Prostate gland (tissue), 2 donors: ENCODE data around the gene INTS1. TPM values are rescaled to one million over a fixed set of nuclear protein-coding genes. Genes with fewer than 3 reads are reported as not detected.

Experiments used
- DNase-seq: peaks from one replicate; pipeline ENCODE4 v3.0.0-alpha.2; 2019; ENCODE audit warnings: low spot score
- H3K27ac ChIP-seq, 2 donors: fragments of 200-600 bp; sonication (generic); 2 replicates each; pipeline ENCODE4 v1.5.1; 2017 to 2019
- H3K27me3 ChIP-seq: fragments of 200-600 bp; sonication (generic); replicated peaks from 2 replicates; pipeline ENCODE4 v1.5.1; 2019; ENCODE audit not compliant: insufficient read depth
- H3K36me3 ChIP-seq, 2 donors: fragments of 200-600 bp; sonication (generic); 1 replicate in 1 of 2; 2 replicates in 1 of 2; pipeline versions ENCODE4 v1.5.1 to v1.8.1; 2017 to 2019
- H3K4me1 ChIP-seq: fragments of 200-600 bp; sonication (generic); replicated peaks from 2 replicates; pipeline ENCODE4 v1.5.1; 2019
- H3K4me3 ChIP-seq, 2 donors: fragments of 200-600 bp; sonication (generic); 2 replicates each; pipeline ENCODE4 v1.5.1; 2017 to 2019
- H3K9me3 ChIP-seq: fragments of 200-600 bp; sonication (generic); 2 replicates; pipeline ENCODE4 v1.5.1; 2017
- POLR2A ChIP-seq: fragments of 450-650 bp; IDR thresholded peaks from one replicate; pipeline ENCODE4 v1.6.1; 2016; ENCODE audit warnings: antibody characterized with exemption, mild to moderate bottlenecking
- POLR2AphosphoS5 ChIP-seq: sonication (generic); formaldehyde crosslinking; IDR thresholded peaks from one replicate; pipeline ENCODE4 v1.6.1; 2017; ENCODE audit warnings: antibody characterized with exemption
- WGBS: methylation state at CpG from one replicate; pipeline ENCODE4 v1.1.5; 2018; 5-methylcytosine and 5-hydroxymethylcytosine counted together
- intact Hi-C: fragments of 100-400 bp; cut with DNase I; formaldehyde crosslinking; loops from one replicate; pipeline ENCODE4 v1.14.2; 2022
- total RNA-seq, 2 donors: library from RNA; depleted of rRNA; stranded (reverse); fragments of >200 nt; gene quantifications; one replicate each; pipeline ENCODE4 v1.1.0, GENCODE V29; 2016
- TF ChIP-seq, protein P1 (sequence below), 4 experiments: fragments of 200-600 bp in 2 of 4; fragments of 450-650 bp in 2 of 4; sonication (generic) in 2 of 4; IDR thresholded peaks; 1 replicate in 3 of 4; 2 replicates in 1 of 4; pipeline ENCODE4 v1.5.1; 2016 to 2019; ENCODE audit warnings: antibody characterized with exemption in 4 of 4, mild to moderate bottlenecking in 2 of 4, moderate library complexity in 2 of 4

The INTS1 gene
- total RNA-seq, 2 donors from 2014 or later: 64.9 to 146 TPM

DNA sequence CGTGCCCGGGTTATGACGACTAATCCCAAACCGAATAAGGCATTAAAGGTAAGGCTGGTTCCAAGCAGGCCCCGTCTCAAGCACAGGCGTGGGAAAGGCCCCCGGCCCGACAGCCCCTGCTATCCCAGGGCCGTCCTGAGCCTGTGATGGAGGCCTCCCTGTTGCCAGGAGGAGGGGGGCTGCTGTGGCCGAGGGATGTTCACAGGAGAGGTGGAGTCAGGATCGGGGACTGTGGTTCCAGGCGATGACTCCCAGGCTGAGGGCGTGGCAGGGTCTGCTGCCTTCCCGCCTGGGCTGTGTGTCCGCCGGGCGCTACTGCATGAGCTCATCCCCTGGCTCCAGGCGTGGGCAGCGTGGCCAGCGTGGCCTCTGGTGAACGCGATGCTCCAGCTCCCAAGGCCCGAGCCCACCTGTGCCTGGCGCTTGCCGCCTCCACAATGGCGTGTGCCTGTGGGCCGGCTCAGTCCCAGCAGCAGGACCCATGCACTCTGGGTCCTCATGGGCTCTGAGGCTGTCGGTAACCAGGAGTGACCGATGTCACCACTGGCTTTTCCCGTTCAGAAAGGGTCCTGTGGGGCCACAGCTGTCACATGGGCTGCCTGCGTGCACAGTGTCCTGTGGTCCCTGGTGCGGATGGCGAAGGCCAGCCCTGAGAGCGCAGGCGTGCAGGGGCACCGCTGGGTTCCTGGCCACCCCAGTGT is 35.1 kb upstream of the INTS1 start:
- no peak for TF ChIP-seq POLR2A
- TF ChIP-seq POLR2AphosphoS5: no peak
- TF ChIP-seq, protein P1, sequence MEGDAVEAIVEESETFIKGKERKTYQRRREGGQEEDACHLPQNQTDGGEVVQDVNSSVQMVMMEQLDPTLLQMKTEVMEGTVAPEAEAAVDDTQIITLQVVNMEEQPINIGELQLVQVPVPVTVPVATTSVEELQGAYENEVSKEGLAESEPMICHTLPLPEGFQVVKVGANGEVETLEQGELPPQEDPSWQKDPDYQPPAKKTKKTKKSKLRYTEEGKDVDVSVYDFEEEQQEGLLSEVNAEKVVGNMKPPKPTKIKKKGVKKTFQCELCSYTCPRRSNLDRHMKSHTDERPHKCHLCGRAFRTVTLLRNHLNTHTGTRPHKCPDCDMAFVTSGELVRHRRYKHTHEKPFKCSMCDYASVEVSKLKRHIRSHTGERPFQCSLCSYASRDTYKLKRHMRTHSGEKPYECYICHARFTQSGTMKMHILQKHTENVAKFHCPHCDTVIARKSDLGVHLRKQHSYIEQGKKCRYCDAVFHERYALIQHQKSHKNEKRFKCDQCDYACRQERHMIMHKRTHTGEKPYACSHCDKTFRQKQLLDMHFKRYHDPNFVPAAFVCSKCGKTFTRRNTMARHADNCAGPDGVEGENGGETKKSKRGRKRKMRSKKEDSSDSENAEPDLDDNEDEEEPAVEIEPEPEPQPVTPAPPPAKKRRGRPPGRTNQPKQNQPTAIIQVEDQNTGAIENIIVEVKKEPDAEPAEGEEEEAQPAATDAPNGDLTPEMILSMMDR (IDR thresholded peaks at IDR 0.05): no peak
- Histone ChIP-seq H3K4me3 (no peak overlapping the region), H3K27me3 (no peaks in the 10 kb centered on the region), H3K9me3 (no peaks in the 10 kb centered on the region), H3K4me1 (peaks cover 20% of the 10 kb centered on the region), H3K36me3 (peaks cover 4 to 22% of the 10 kb centered on the region in 2 donors), H3K27ac (peak overlapping the region; percentile 91 to 97)
- 84% methylated on average over 34 of the region's 36 CpGs for WGBS
- intact Hi-C loops: loop anchor here (5.0 kb wide), 2 partner anchors 77 to 1093 kb away; partner anchors contain the start of gene TTYH3
- DNase-seq: no peak

DNA sequence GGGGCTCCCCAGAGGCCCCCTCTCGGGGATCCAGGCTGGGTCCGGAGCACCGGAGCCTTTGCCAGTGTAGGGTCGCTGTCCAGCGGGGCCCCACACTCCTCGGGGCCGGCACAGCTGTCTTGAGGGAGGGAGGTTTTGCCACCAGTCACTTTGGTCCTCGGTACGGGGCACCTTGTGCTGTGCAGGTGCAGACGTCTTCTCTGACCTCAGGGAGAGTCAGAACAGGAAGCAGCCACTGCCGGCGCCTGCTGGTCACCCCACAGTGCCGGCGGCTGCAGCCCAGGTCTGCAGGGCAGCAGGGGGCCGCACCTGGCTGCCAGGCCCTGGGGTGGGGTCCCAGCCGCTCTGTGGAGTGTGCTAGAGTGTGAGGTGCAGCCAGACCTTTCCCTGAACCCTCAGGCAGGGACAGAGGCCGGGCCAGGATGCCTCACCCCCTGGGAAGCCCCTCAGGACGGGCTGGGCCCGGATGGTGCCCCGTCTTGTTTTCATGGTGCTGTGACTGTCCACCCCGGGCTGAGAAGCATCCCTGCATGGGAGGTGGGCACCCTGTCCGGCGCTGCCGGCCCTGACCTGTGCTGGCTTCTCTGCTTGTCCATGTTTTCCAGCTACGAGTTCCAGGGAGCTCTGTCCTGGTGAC is 34.5 kb upstream of the INTS1 start:
- H3K4me3 ChIP-seq: peak overlapping the region in 1 of 2 donors; percentile 41
- H3K36me3 ChIP-seq: peaks cover 4 to 22% of the 10 kb centered on the region in 2 donors
- WGBS: 70% methylated on average over 8 of the region's 25 CpGs
- no peaks in the 10 kb centered on the region for H3K27me3 ChIP-seq
- TF ChIP-seq POLR2AphosphoS5 (no peak), POLR2A (no peak)
- TF ChIP-seq, protein P1 (IDR thresholded peaks at IDR 0.05): no peak
- H3K9me3 ChIP-seq: no peaks in the 10 kb centered on the region
- peak overlapping the region; percentile 91 to 97 for H3K27ac ChIP-seq
- H3K4me1 ChIP-seq: peaks cover 27% of the 10 kb centered on the region
- DNase-seq: no peak
- intact Hi-C loops: loop anchor here (5.0 kb wide), 2 partner anchors 76 to 1094 kb away; partner anchors contain the start of gene TTYH3

DNA sequence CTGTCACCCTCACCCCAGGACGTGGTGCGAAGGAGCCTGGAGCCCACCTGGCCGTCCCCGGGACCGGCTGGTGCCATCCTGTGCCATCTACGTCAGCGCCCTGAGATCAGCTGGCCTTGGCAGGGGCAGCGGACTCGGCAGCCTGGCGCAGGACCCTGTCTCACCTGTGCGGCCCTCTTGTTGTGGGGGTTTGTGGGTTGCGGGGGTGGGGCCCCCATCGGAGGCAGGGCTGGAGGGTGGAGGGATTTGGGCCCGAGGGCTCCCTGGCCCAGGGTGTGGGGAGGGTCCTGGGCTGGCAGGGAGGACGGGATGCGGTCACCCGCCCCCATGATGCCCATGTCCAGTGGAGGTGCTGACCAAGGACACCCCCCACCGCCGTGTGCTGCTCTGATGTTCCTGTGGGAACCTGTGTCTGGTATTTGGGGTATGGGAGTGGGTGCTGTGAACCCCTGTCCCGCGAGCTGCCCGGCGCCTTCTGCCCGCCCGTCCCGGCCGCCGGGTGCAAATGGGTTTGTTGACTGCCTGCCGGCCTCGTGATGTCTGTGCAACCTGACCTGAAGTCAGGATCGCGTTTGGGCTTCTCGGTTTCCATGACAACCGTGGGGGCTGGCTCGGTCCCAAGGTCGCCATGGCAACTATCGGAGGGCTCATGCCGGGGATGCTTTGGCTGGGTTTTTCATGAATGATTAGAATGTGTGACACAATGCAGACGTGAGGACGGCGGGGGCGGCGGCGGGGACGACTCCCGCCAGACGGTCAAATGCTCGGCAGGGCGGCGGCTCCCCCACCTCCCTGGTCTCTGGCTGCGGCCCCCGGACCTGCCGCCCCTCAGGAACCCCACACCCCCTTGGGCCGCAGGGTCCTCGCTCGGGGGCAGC is 33.6 kb upstream of the INTS1 start:
- intact Hi-C loops: loop anchor here (5.0 kb wide), 2 partner anchors 75 to 1095 kb away; partner anchors contain the start of gene TTYH3
- peak overlapping the region; percentile 91 to 97 for H3K27ac ChIP-seq
- H3K9me3 ChIP-seq: no peaks in the 10 kb centered on the region
- H3K4me1 ChIP-seq: peaks cover 33% of the 10 kb centered on the region
- H3K36me3 ChIP-seq: peaks cover 4 to 22% of the 10 kb centered on the region in 2 donors
- peak overlapping the region; percentile 29 to 41 for H3K4me3 ChIP-seq
- DNase-seq: no peak
- no peaks in the 10 kb centered on the region for H3K27me3 ChIP-seq
- WGBS: 25% methylated on average over 33 of the region's 56 CpGs
- TF ChIP-seq POLR2AphosphoS5 (no peak), POLR2A (no peak)
- TF ChIP-seq, protein P1 (IDR thresholded peaks at IDR 0.05): no peak

DNA sequence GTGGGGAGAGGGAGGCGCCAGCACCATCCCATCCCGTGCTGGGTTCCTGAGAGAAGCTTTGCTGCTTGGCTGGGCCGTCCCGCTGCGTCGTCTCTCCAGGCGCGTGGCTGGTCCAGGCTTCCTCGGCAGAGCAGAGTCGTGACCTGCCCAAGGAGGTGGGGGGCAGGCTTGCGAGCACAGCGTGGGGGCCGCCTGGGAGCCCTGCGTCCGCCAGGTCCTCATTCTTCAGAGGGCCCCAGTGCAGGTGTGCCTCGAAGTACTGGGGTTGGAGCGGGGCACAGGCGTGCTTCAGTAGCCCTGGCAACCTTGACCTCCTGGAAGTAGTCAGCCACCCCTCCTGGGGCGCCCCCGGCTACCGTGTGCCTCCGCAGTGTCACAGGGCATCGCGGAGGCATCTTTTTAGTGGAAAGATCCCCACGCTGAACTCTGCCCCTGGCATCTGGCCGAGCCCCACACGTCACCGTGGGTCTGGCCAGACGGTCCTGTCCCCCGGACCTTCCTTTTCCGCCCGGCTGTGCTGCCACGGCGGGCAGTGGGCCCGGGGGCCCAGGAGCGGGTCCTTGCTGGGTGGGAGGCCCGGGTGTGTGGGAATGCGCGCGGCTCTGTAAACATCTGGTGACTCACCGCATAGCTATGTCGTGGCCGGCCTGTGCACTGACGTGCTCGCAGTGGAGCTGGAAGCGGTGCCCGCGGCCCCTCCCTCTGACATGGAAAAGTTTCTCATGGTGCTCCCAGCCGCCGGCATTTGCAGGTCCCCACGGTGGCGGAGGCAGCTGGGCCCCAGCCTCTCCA is 32.8 kb upstream of the INTS1 start:
- intact Hi-C loops: loop anchor here (5.0 kb wide), 2 partner anchors 75 to 1095 kb away; partner anchors contain the start of gene TTYH3
- WGBS: 12% methylated on average over 47 of the region's 52 CpGs
- no peaks in the 10 kb centered on the region for H3K27me3 ChIP-seq
- DNase-seq: peak; percentile 97
- peak overlapping the region; percentile 91 to 97 for H3K27ac ChIP-seq
- no peaks in the 10 kb centered on the region for H3K9me3 ChIP-seq
- peak overlapping the region; percentile 29 to 41 for H3K4me3 ChIP-seq
- H3K4me1 ChIP-seq: peaks cover 33% of the 10 kb centered on the region
- H3K36me3 ChIP-seq: peaks cover 4 to 22% of the 10 kb centered on the region in 2 donors
- TF ChIP-seq POLR2A (peak; percentile 85), POLR2AphosphoS5 (peak; percentile 97)
- TF ChIP-seq, protein P1 (IDR thresholded peaks at IDR 0.05): no peak
